GM12878 (cell line): ENCODE results near the gene MAP4K4. TPM values are rescaled to one million over a fixed set of nuclear protein-coding genes. Genes with fewer than 3 reads are reported as not detected.

Experiments
- ATAC-seq: fragments of 200-7000 bp; cut with Tn5 transposase; 3 replicates; pipeline ENCODE4 v1.9.1; 2020; ENCODE audit warnings: mild to moderate bottlenecking, moderate library complexity
- BruUV-seq: library from RNA; stranded (reverse); fragments of 400-500 nt; replicated peaks from 2 replicates; lab custom pipeline; 2021; lab: Mats Ljungman, UMichigan
- CTCF ChIA-PET: fragments of 300-600 bp; sonication (Branson Sonifier 250); formaldehyde crosslinking; extraction: SDS; loops from one replicate; lab custom pipeline; 2021; ENCODE audit warnings: inconsistent platforms; lab: Yijun Ruan, JAX
- POLR2A ChIA-PET: fragments of 350-600 bp; formaldehyde crosslinking; extraction: SDS; loops from one replicate; lab custom pipeline; 2021; ENCODE audit warnings: inconsistent platforms; lab: Charles Lee
- RAD21 ChIA-PET: fragments of 300-600 bp; sonication (Branson Sonifier 250); formaldehyde crosslinking; loops from one replicate; lab custom pipeline; 2023; ENCODE audit warnings: antibody characterized with exemption; ENCODE audit not compliant: unreplicated experiment; lab: Charles Lee
- SMC1A ChIA-PET: fragments of 300-600 bp; sonication (Branson Sonifier 250); formaldehyde crosslinking; loops from one replicate; lab custom pipeline; 2023; ENCODE audit not compliant: unreplicated experiment, uncharacterized antibody; lab: Charles Lee
- DNase-seq: peaks from one replicate; pipeline ENCODE4 v3.0.0-alpha.2; 2011; ENCODE audit warnings: low read depth, low spot score
- FAIRE-seq: peaks from 3 replicates; lab custom pipeline; 2011; peaks lifted over from hg19 to GRCh38; lab: Jason Lieb, UNC
- H2AFZ ChIP-seq: 2 replicates; pipeline ENCODE4 v1.6.0; 2011; ENCODE audit warnings: low read depth, low read length, control low read depth; ENCODE audit not compliant: control insufficient read depth
- H3K27ac ChIP-seq: 2 replicates; pipeline ENCODE4 v1.5.1; 2011; ENCODE audit warnings: control low read depth; ENCODE audit not compliant: control insufficient read depth, insufficient read depth
- H3K27me3 ChIP-seq, 2 experiments: replicated peaks in 1 of 2; 2 replicates each; pipeline versions ENCODE4 v1.6.0 to v1.6.1; 2011; ENCODE audit warnings: low read length in 1 of 2; ENCODE audit not compliant: control insufficient read depth in 2 of 2, insufficient read depth in 2 of 2
- H3K36me3 ChIP-seq, 2 experiments: 2 replicates each; pipeline ENCODE4 v1.5.1; 2011; ENCODE audit warnings: low read length in 1 of 2; ENCODE audit not compliant: control insufficient read depth in 2 of 2, insufficient read depth in 2 of 2
- H3K4me1 ChIP-seq: 2 replicates; pipeline ENCODE4 v1.6.1; 2011; ENCODE audit warnings: mild to moderate bottlenecking, low read length, moderate library complexity, mixed read lengths; ENCODE audit not compliant: control insufficient read depth, insufficient read depth
- H3K4me2 ChIP-seq: 2 replicates; pipeline ENCODE4 v1.6.0; 2011; ENCODE audit warnings: control low read depth; ENCODE audit not compliant: control insufficient read depth, insufficient read depth
- H3K4me3 ChIP-seq: fragments of 200-600 bp; sonication (generic); 2 replicates; pipeline ENCODE4 v1.5.1; 2016
- H3K79me2 ChIP-seq: 2 replicates; pipeline ENCODE4 v1.6.0; 2011; ENCODE audit warnings: low read length; ENCODE audit not compliant: control insufficient read depth, insufficient read depth
- H3K9ac ChIP-seq: 2 replicates; pipeline ENCODE4 v1.8.0; 2011; ENCODE audit warnings: low read length, control low read depth, mixed read lengths; ENCODE audit not compliant: control insufficient read depth, insufficient read depth
- H3K9me3 ChIP-seq: replicated peaks from 3 replicates; pipeline ENCODE4 v1.5.1; 2011; ENCODE audit warnings: mild to moderate bottlenecking, low read length; ENCODE audit not compliant: control insufficient read depth, insufficient read depth
- H4K20me1 ChIP-seq: 2 replicates; pipeline ENCODE4 v1.6.0; 2011; ENCODE audit not compliant: control insufficient read depth, insufficient read depth
- NR2C2 ChIP-seq: IDR thresholded peaks from 2 replicates; pipeline ENCODE4 v1.6.1; 2011; ENCODE audit warnings: borderline replicate concordance, low read depth; ENCODE audit not compliant: control insufficient read depth, insufficient read length
- SPI1 ChIP-seq: IDR thresholded peaks from 2 replicates; pipeline ENCODE4 v1.6.1; 2011; ENCODE audit warnings: low read depth, mild to moderate bottlenecking, low read length, moderate library complexity, borderline replicate concordance; ENCODE audit not compliant: insufficient read depth
- STAT3 ChIP-seq: IDR thresholded peaks from 2 replicates; pipeline ENCODE4 v1.6.1; 2011; ENCODE audit warnings: low read depth, low read length, improper control_type of control experiment
- TCF7 ChIP-seq: IDR thresholded peaks from 2 replicates; pipeline ENCODE4 v1.6.1; 2014; ENCODE audit warnings: antibody characterized with exemption, borderline replicate concordance
- WGBS: methylation state at CpG from one replicate; pipeline ENCODE4 v1.1.6; 2016; ENCODE audit warnings: low lambda C conversion rate; ENCODE audit not compliant: insufficient replicate concordance, insufficient coverage; ENCODE audit errors: missing lambda C conversion rate; 5-methylcytosine and 5-hydroxymethylcytosine counted together
- in situ Hi-C: fragments of 300-500 bp; cut with MboI; formaldehyde crosslinking; loops from 9 replicates; pipeline ENCODE4 v1.14.3; 2018; ENCODE audit warnings: mixed read lengths
- intact Hi-C: fragments of 100-400 bp; cut with micrococcal nuclease; formaldehyde crosslinking; loops from one replicate; pipeline ENCODE4 v1.14.2; 2022; ENCODE audit not compliant: unreplicated experiment
- polyA plus RNA-seq, 11 experiments: library from polyadenylated mRNA; depleted of rRNA in 4 of 11; unstranded in 6 of 11; stranded (reverse) in 5 of 11; fragments of >200 nt; fragmentation: Nextera tagmentation in 4 of 11; fragmentation: Illumina TruSeq in 1 of 11; extraction: Ambion mirVana in 4 of 11; extraction: Trizol in 1 of 11; gene quantifications; 1 replicate in 1 of 11; 2 replicates in 10 of 11; pipeline versions ENCODE4 v1.2.1 to v1.2.3, GENCODE V29; 2011 to 2016; ENCODE audit warnings: inconsistent platforms in 2 of 11, missing spikeins in 2 of 11, low read depth in 1 of 11
- total RNA-seq, 4 experiments: library from RNA; depleted of rRNA in 3 of 4; stranded (reverse); fragments of >200 nt in 3 of 4; fragmentation: Illumina TruSeq in 1 of 4; extraction: Trizol in 1 of 4; gene quantifications; 2 replicates each; pipeline versions ENCODE4 v1.2.1 to v1.2.3, GENCODE V29; 2013 to 2021
- TF ChIP-seq, protein P1 (sequence below): IDR thresholded peaks from 2 replicates; pipeline ENCODE4 v1.6.1; 2012; ENCODE audit warnings: mild to moderate bottlenecking, low read depth, low read length

Gene MAP4K4
- total and polyA plus RNA-seq, 10 of the 15 experiments (the other 5 are each of a cell fraction or from before 2014, with no cell fraction given) = 1.9 to 50.4 (median 9.7) TPM

DNA sequence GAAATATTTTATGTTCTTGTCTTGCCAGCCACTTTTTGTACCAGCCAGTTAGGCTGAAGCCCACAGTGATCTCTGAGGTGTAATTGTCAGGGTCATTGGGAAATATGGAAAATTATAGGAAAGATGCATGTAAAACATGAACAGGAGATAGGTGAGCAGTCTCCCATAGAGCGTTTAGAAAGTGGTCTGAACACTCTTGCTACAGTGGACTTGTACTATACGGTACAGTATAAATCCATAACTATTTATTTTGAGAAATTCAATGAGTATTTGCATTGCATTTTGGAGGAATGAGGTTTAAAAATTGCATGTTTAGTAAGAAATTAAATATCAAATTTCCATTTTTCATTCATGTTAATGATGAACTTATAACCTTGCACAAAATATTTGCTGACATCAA is 20.8 kb upstream of the MAP4K4 start:
- POLR2A ChIA-PET = no interaction called here
- WGBS = 18% methylated on average over 2 of the region's 2 CpGs
- Histone ChIP-seq H2AFZ (no peak overlapping the region), H3K36me3 (no peaks in the 10 kb centered on the region), H4K20me1 (no peaks in the 10 kb centered on the region), H3K4me2 (no peak overlapping the region), H3K4me1 (no peaks in the 10 kb centered on the region), H3K27ac (no peak overlapping the region), H3K79me2 (no peaks in the 10 kb centered on the region), H3K9ac (no peak overlapping the region), H3K27me3 (no peaks in the 10 kb centered on the region; a peak in 1 of 4 replicates), H3K9me3 (peaks cover 4% of the 10 kb centered on the region; the same call in 1 of the 3 replicates), H3K4me3 (no peak overlapping the region)
- RAD21 ChIA-PET = interaction anchor here (1.4 to 1.5 kb wide), 3 partner anchors 54 to 106 kb away, joined by 3 to 6 read pairs (median 6); no protein-coding TSS in a partner anchor
- FAIRE-seq = no peak
- in situ Hi-C loops = no loop called here
- SMC1A ChIA-PET = interaction anchor here (1.0 to 2.6 kb wide), 6 partner anchors 23 to 155 kb away, joined by 3 to 13 read pairs (median 5); no protein-coding TSS in a partner anchor
- no peak for TF ChIP-seq NR2C2
- TF ChIP-seq TCF7 = no peak
- no peak for DNase-seq
- ATAC-seq = no peak
- intact Hi-C loops = loop anchor here (5.0 kb wide), 1 partner anchor 76 kb away; no protein-coding TSS in a partner anchor
- CTCF ChIA-PET = no interaction called here
- no TSS peak for BruUV-seq

DNA sequence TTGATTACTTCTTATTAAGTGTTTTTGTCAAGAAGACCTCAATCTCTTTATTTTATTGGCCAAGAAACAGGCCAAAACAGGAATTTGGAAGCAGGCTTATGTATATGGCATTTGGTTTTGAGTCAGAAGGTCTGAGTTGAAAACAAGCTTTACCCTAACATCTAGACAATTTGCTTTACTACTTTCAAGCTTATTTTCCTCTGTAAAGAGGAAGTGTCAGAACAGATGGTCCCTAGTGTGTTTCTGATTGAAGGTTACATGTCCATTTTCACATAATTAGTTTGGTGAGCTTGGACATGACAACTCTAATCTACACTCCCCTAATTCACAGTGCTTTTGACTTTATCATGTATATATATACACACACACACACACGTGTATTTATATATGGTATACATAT is 19.8 kb upstream of the MAP4K4 start:
- ChIA-PET CTCF (interaction anchor here (0.7 kb wide), 1 partner anchor 913 kb away, joined by 3 read pairs; no protein-coding TSS in a partner anchor), RAD21 (interaction anchor here (1.1 to 1.3 kb wide), 3 partner anchors 23 to 54 kb away, joined by 3 to 7 read pairs (median 4); no protein-coding TSS in a partner anchor), SMC1A (interaction anchor here (0.6 to 1.4 kb wide), 7 partner anchors 12 to 154 kb away, joined by 3 to 6 read pairs (median 4); no protein-coding TSS in a partner anchor), POLR2A (no interaction called here)
- no peak for DNase-seq
- TF ChIP-seq, protein P1, sequence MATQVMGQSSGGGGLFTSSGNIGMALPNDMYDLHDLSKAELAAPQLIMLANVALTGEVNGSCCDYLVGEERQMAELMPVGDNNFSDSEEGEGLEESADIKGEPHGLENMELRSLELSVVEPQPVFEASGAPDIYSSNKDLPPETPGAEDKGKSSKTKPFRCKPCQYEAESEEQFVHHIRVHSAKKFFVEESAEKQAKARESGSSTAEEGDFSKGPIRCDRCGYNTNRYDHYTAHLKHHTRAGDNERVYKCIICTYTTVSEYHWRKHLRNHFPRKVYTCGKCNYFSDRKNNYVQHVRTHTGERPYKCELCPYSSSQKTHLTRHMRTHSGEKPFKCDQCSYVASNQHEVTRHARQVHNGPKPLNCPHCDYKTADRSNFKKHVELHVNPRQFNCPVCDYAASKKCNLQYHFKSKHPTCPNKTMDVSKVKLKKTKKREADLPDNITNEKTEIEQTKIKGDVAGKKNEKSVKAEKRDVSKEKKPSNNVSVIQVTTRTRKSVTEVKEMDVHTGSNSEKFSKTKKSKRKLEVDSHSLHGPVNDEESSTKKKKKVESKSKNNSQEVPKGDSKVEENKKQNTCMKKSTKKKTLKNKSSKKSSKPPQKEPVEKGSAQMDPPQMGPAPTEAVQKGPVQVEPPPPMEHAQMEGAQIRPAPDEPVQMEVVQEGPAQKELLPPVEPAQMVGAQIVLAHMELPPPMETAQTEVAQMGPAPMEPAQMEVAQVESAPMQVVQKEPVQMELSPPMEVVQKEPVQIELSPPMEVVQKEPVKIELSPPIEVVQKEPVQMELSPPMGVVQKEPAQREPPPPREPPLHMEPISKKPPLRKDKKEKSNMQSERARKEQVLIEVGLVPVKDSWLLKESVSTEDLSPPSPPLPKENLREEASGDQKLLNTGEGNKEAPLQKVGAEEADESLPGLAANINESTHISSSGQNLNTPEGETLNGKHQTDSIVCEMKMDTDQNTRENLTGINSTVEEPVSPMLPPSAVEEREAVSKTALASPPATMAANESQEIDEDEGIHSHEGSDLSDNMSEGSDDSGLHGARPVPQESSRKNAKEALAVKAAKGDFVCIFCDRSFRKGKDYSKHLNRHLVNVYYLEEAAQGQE = no peak
- peak; percentile 79; the same call in 1 of the 2 replicates for TF ChIP-seq SPI1
- TF ChIP-seq STAT3 = no peak
- no peak overlapping the region for H3K27ac ChIP-seq
- no peaks in the 10 kb centered on the region for H3K4me1 ChIP-seq
- no peak overlapping the region for H3K9ac ChIP-seq
- WGBS = 33% methylated on average over 1 of the region's 1 CpG
- H3K4me3 ChIP-seq = no peak overlapping the region
- peaks cover 2% of the 10 kb centered on the region; the same call in 1 of the 3 replicates for H3K9me3 ChIP-seq
- intact Hi-C loops = loop anchor here (5.0 kb wide), 1 partner anchor 75 kb away; no protein-coding TSS in a partner anchor
- BruUV-seq = no TSS peak
- no peak overlapping the region for H2AFZ ChIP-seq
- H4K20me1 ChIP-seq = no peaks in the 10 kb centered on the region
- in situ Hi-C loops = no loop called here
- no peak overlapping the region for H3K4me2 ChIP-seq
- H3K27me3 ChIP-seq = no peaks in the 10 kb centered on the region; a peak in 1 of 4 replicates
- no peaks in the 10 kb centered on the region for H3K36me3 ChIP-seq
- no peaks in the 10 kb centered on the region for H3K79me2 ChIP-seq
- ATAC-seq = peak; percentile 39
- no peak for FAIRE-seq
